ENCODE results near the gene CCDC122. TPM values are rescaled to one million over a fixed set of nuclear protein-coding genes. Genes with fewer than 3 reads are reported as not detected.

CCDC122 gene
- total RNA-seq, 1 donor from 2014 or later: 6.7 TPM

- no peak overlapping the region for H3K4me3 Mint-ChIP-seq (ENCODE audit: unreplicated experiment)
- no peak for DNase-seq (ENCODE audit: low read depth)
These were observed 14.6 kb downstream of the CCDC122 start for GRCh38 chr13:43864921-43865320.

GRCh38 chr13:43861863-43862262 is 17.7 kb downstream of the CCDC122 start:
- no peak overlapping the region for H3K4me2 ChIP-seq (ENCODE audit: low read length)
- H4K20me1 ChIP-seq (ENCODE audit: insufficient read depth, low read length): no peaks in the 10 kb centered on the region
- TF ChIP-seq CTCF (IDR thresholded peaks at IDR 0.05; ENCODE audit: insufficient read depth, low read depth, low read length): no peak
- TF ChIP-seq EZH2 (IDR thresholded peaks at IDR 0.05; ENCODE audit: insufficient read depth, low read length): no peak
- peaks cover 6% of the 10 kb centered on the region for H3K36me3 Mint-ChIP-seq (ENCODE audit: low read depth, unreplicated experiment)
- no peak overlapping the region for H3K27ac Mint-ChIP-seq (ENCODE audit: unreplicated experiment)
- H3K4me3 Mint-ChIP-seq (ENCODE audit: unreplicated experiment): no peak overlapping the region
- no peaks in the 10 kb centered on the region for H3K27me3 Mint-ChIP-seq (ENCODE audit: low read depth, unreplicated experiment)
- H3K36me3 ChIP-seq (ENCODE audit: insufficient read depth, low read length): no peaks in the 10 kb centered on the region
- H3K9ac ChIP-seq (ENCODE audit: low read length): no peak overlapping the region
- no peaks in the 10 kb centered on the region for H3K9me3 ChIP-seq (ENCODE audit: insufficient read depth, low read depth, low read length)
- H2AFZ ChIP-seq (ENCODE audit: low read depth, low read length): no peak overlapping the region
- H3K27me3 ChIP-seq (ENCODE audit: insufficient read depth, low read length): no peaks in the 10 kb centered on the region
- H3K27ac ChIP-seq (ENCODE audit: low read depth, low read length): no peak overlapping the region
- no peak for DNase-seq (ENCODE audit: low read depth)
- no peak overlapping the region for H3K4me3 ChIP-seq (ENCODE audit: insufficient read depth, low read depth, low read length)
- H3K4me1 ChIP-seq (ENCODE audit: insufficient read depth, low read length): peaks cover 3% of the 10 kb centered on the region
- peaks cover 13% of the 10 kb centered on the region for H3K9me3 Mint-ChIP-seq (ENCODE audit: unreplicated experiment)
- peaks cover 8% of the 10 kb centered on the region for H3K4me1 Mint-ChIP-seq (ENCODE audit: low read depth, unreplicated experiment)
- FAIRE-seq: no peak
- no peaks in the 10 kb centered on the region for H3K79me2 ChIP-seq (ENCODE audit: insufficient read depth, low read length)

More at GRCh38 chr13:43864921-43865320, 14.6 kb downstream of the CCDC122 start:
- no peaks in the 10 kb centered on the region for H3K79me2 ChIP-seq (ENCODE audit: insufficient read depth, low read length)
- Mint-ChIP-seq H3K9me3 (ENCODE audit: unreplicated experiment) (peaks cover 13% of the 10 kb centered on the region), H3K4me1 (ENCODE audit: low read depth, unreplicated experiment) (peaks cover 8% of the 10 kb centered on the region), H3K27me3 (ENCODE audit: low read depth, unreplicated experiment) (no peaks in the 10 kb centered on the region), H3K27ac (ENCODE audit: unreplicated experiment) (peak overlapping the region; percentile 11), H3K36me3 (ENCODE audit: low read depth, unreplicated experiment) (peaks cover 6% of the 10 kb centered on the region)
- no peak for TF ChIP-seq CTCF (IDR thresholded peaks at IDR 0.05; ENCODE audit: insufficient read depth, low read depth, low read length)
- no peak for TF ChIP-seq EZH2 (IDR thresholded peaks at IDR 0.05; ENCODE audit: insufficient read depth, low read length)
- no peak overlapping the region for H2AFZ ChIP-seq (ENCODE audit: low read depth, low read length)
- no peaks in the 10 kb centered on the region for H3K36me3 ChIP-seq (ENCODE audit: insufficient read depth, low read length)
- no peaks in the 10 kb centered on the region for H3K27me3 ChIP-seq (ENCODE audit: insufficient read depth, low read length)
- no peak overlapping the region for H3K4me2 ChIP-seq (ENCODE audit: low read length)
- H3K9ac ChIP-seq (ENCODE audit: low read length): no peak overlapping the region
- H3K27ac ChIP-seq (ENCODE audit: low read depth, low read length): no peak overlapping the region
- FAIRE-seq: no peak
- H4K20me1 ChIP-seq (ENCODE audit: insufficient read depth, low read length): no peaks in the 10 kb centered on the region
- H3K4me1 ChIP-seq (ENCODE audit: insufficient read depth, low read length): peaks cover 3% of the 10 kb centered on the region
- H3K4me3 ChIP-seq (ENCODE audit: insufficient read depth, low read depth, low read length): no peak overlapping the region
- no peaks in the 10 kb centered on the region for H3K9me3 ChIP-seq (ENCODE audit: insufficient read depth, low read depth, low read length)

- DNase-seq (ENCODE audit: low read depth): no peak
- peaks cover 56% of the 10 kb centered on the region for H3K9me3 Mint-ChIP-seq (ENCODE audit: unreplicated experiment)
- Histone ChIP-seq H3K4me3 (ENCODE audit: insufficient read depth, low read depth, low read length) (no peak overlapping the region), H3K4me2 (ENCODE audit: low read length) (no peak overlapping the region), H4K20me1 (ENCODE audit: insufficient read depth, low read length) (no peaks in the 10 kb centered on the region), H3K79me2 (ENCODE audit: insufficient read depth, low read length) (no peaks in the 10 kb centered on the region), H3K4me1 (ENCODE audit: insufficient read depth, low read length) (no peaks in the 10 kb centered on the region), H3K9me3 (ENCODE audit: insufficient read depth, low read depth, low read length) (peaks cover 11% of the 10 kb centered on the region), H3K9ac (ENCODE audit: low read length) (no peak overlapping the region), H3K27me3 (ENCODE audit: insufficient read depth, low read length) (no peaks in the 10 kb centered on the region), H3K27ac (ENCODE audit: low read depth, low read length) (no peak overlapping the region), H2AFZ (ENCODE audit: low read depth, low read length) (no peak overlapping the region), H3K36me3 (ENCODE audit: insufficient read depth, low read length) (no peaks in the 10 kb centered on the region)
- FAIRE-seq: peak; percentile 56
- H3K4me3 Mint-ChIP-seq (ENCODE audit: unreplicated experiment): no peak overlapping the region
- no peaks in the 10 kb centered on the region for H3K27me3 Mint-ChIP-seq (ENCODE audit: low read depth, unreplicated experiment)
- peaks cover 48% of the 10 kb centered on the region for H3K36me3 Mint-ChIP-seq (ENCODE audit: low read depth, unreplicated experiment)
- no peak overlapping the region for H3K27ac Mint-ChIP-seq (ENCODE audit: unreplicated experiment)
- TF ChIP-seq CTCF (IDR thresholded peaks at IDR 0.05; ENCODE audit: insufficient read depth, low read depth, low read length): no peak
- no peak for TF ChIP-seq EZH2 (IDR thresholded peaks at IDR 0.05; ENCODE audit: insufficient read depth, low read length)
- H3K4me1 Mint-ChIP-seq (ENCODE audit: low read depth, unreplicated experiment): peaks cover 6% of the 10 kb centered on the region
These were observed 26.6 kb downstream of the CCDC122 start for GRCh38 chr13:43852923-43853404.

Measured in astrocyte (in vitro differentiated cells and primary cell).